Superior temporal gyrus (tissue), 1 donor: ENCODE results near the gene RUNX1.

Experiments
- DNase-seq: peaks from one replicate; pipeline ENCODE4 v3.0.0-alpha.2; 2016; ENCODE audit errors: extremely low spot score

RUNX1 gene

GRCh38 chr21:34825948-34826548, 223.1 kb downstream of the RUNX1 start:
- DNase-seq: no peak

DNA sequence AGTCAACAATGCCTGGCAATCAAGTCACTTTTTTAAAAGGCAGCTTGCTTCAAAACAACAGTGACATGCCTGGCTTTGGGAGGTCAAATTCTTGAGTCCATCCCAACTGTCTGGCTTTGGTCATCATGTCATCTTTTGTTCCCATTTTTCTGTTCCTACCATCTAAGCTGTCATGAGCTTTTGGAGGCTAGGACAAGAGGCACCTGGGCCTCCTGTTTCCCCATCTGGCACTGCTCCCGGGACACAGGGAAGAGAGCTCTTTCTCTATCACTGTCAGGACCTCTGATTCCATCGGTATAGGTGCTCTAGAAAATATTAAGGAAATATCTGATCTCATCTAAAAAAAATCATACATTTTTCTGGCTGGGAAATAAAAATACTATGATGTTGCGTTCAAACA, 224.0 kb downstream of the RUNX1 start:
- DNase-seq: no peak

- DNase-seq: no peak
These were observed 224.8 kb downstream of the RUNX1 start for GRCh38 chr21:34824314-34824713.

DNA sequence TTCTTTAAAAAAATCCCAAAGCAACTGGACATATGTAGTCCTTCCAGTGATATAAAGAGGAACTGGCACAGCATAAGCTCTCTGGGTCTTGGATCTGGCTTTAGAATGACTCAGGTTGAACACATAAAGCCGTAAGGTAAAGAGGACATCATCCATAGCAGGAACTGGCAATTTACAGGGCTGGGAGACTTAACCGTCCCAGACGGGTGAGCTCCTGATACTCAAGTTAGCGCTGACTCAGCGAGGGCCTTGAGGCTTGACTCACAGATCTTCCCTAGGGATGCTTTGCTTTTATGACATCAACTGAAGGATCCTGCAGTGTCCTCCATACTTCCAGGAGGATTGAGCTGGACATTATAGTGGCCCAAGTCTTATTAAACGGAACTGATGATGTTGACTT, 226.2 kb downstream of the RUNX1 start:
- DNase-seq: no peak

DNA sequence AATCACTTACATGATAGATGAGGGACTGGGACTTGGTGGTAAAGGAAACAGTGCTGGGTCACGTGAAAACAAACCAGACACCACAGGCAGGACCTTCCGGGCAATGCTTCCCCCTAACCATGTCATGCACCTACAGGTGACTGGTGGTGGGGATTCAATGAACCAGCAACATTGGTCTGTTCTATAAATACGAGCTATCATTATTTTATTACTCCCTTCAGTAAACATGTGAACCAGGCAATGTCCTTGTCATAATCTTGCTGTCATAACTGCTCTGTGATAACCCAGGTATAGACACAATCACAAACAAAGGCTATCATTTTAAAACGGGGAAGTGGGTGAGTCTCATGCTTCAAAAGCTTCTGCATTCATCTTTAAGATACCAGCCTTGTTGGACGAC, 226.9 kb downstream of the RUNX1 start:
- DNase-seq: no peak

DNA sequence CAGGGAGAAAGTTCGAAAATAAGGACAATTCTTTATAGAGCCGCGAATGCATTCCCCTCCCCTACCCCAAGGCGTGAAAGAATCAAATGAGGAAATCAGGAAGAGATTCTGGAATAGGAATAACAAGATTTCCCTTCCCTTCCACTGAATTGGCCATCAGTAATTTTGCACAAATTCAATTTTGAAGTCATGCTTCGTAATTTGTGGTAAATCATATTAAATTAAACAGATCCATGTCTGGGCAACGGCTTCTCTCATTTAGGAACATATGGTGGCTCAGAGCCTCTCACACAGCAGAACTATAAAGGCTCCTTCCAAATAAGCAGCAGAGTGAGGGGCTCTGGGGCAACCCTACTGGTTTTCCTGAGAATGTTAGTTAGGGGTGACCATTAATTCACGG, 227.4 kb downstream of the RUNX1 start:
- no peak for DNase-seq

GRCh38 chr21:34820051-34820450, 229.1 kb downstream of the RUNX1 start:
- DNase-seq: no peak

DNA sequence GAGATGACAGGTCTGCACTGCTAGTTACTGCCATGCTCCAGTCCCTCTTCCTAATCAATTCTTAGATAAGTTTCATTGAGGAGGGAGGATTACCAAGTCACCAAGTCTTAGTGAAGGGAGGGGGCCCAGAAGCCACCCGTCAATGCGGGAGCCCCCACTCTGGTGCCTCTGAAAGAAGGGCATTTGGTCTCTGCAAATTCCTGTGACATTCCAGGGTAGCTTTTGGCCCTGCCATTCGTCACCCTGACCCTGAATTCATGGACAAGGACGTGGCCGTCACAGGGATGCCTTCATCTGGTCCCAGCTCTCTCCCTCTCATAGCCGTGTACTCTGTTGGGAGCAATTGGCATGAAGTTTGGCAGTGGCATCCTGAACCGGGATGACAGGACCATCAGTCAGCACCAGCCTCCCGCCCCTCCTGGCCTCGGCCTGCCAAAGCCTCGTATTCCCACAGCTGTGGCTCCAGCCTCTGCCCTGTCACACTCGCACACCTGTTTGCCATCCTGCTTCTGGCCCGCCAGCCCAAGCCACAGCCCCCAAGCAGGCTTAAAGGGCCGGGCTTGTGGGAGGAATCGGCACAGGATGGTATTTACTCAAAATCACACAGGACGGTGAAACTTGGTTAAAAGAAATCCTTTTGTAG, 229.6 kb downstream of the RUNX1 start:
- no peak for DNase-seq

DNA sequence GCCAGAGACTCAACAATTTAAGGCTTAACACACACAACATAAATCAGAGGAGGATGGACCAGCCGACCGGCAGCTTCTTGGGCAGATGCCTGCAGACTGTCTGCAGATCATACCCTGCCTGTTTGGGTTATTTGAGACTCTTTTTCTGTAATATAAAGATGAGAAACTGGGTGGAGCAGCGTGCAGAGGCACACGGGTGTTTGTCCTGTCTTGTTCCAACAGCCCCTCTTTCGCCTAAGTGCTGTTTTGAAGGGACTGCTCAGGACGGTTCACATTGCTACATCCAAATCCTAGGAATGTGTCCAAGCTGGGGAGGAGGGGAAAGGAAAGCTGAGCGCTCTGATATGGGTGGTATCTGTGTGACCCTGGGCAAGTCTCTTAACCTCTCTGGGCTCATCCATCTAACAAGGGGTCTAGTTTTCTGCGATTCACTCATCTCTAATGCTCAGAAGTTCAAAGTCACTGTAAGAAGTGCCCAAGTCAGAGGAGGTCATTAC, 230.4 kb downstream of the RUNX1 start:
- no peak for DNase-seq

DNA sequence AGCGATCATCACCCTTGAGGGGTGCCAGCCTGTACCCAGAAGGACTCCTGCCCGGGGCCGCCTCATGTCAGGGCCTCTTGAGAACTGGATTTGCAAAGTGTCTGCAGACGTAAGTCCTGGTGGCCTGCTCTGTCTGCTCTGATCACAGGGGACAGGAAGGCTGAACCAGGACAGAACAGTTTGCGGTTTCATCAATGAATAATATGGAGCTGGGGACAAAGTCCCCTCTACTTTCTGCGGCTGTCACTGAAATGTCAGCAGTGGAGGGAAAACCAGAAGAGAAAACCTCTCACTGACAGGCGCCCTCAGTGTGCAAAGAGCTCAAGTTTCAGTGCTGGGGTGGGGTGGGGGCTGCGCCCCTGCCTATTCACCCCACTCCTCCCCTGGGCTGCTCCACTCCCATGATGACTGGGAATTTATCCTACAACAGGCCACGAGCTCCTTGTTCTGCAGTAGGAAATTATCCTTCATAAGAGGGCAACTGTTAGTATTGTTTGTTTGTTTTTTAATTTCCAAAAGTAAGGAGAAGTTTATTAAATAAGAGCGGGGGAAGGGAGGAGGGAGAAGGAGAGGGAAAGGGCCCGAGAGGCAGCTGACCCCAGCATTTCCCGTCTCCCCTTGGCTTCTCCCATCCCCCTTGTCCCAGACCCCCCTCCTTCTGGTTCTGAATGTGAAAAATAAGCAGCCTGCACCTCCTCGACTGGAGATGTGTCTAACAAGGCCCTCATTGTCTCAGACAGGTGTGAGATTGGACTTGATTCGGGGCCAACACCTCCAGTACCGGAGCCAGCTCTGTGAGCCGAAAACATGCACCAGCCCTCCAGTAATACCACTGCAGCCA, 231.1 kb downstream of the RUNX1 start:
- no peak for DNase-seq

- no peak for DNase-seq
These were observed 233.0 kb downstream of the RUNX1 start for GRCh38 chr21:34815831-34816705.

DNA sequence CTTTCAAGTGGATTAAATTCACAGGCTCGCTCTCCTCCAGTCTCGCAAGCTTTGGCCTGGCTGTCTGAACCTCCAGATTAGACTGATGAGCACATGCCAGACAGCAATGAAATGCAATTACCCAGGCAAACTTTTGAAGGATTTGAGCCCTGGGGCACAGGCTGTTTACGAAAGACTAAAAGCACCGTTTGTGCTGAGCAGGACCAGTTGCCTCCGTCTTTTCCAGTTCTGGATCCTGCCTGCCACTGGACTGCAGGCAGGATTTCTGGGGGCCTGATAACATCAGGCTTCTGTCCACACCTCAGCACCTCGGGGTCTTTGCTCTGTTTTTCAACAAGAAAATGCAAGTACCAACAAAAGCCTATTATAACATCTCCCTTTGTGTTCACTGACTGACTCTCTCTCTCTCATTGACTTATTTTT, 234.6 kb downstream of the RUNX1 start:
- no peak for DNase-seq

GRCh38 chr21:34813266-34813894, 235.7 kb downstream of the RUNX1 start:
- DNase-seq: no peak

GRCh38 chr21:34812504-34813265, 236.4 kb downstream of the RUNX1 start:
- DNase-seq: no peak

DNA sequence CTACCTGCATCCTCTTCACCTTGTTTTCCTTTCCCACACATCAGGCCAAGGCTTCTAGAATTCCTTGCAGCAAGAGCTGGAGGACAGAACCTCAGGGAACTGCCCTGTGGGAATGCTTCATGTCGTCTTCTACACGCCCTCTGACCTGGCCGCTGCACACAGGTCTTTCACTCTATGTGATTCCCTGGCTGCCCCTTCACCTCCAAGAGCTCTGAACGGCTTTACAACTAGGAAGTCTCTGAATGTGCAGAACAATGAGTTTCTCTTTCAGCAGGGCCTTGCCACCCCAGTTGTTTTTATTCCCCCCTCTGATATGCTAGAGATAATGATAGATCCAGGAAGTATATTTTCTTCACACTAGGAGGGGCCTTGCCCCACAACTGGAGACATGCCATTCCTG, 237.7 kb downstream of the RUNX1 start:
- no peak for DNase-seq

GRCh38 chr21:34810786-34811185, 238.3 kb downstream of the RUNX1 start:
- no peak for DNase-seq

- no peak for DNase-seq
These were observed 239.3 kb downstream of the RUNX1 start for GRCh38 chr21:34809822-34810221.

DNA sequence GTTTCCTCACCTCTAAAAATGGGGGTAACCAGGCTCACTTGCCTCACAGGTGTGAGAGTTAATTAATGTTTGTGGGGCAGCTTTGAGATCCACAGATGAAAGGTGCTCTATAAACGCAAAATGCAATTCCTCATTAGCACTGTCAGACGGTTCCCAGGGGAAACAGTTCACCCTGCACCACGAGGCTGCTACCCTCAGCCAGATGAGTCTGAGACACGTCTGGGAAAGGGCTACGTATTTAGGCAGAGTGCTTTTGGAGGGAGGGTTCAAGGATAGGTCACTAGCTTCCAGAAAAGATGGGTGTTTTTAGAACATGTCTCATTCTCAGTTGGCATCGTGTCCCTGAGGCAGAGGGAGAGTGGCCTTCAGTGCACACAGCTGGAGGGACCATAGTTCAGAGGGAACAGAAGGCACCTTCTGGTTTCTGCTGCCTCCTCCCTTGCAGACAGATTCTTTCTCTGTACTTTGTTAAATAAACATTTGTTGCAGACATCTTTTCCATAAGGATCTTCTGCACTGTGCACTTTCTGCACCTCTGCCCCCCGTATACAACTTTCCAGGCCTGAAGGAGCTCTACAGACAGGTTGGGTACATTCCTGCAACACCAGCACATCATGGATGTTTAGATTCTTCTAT, 240.4 kb downstream of the RUNX1 start:
- DNase-seq: no peak

GRCh38 chr21:34807881-34808568, 241.1 kb downstream of the RUNX1 start:
- no peak for DNase-seq
